PC-3 (cell line): Measurements from ENCODE around the gene PACSIN1.

ENCODE experiments used
- EZH2 ChIP-seq: fragments of 300-600 bp; sonication (generic); IDR thresholded peaks from one replicate; pipeline ENCODE4 v1.6.1; 2017; ENCODE audit warnings: antibody characterized with exemption, mild to moderate bottlenecking, low read length; ENCODE audit not compliant: unreplicated experiment
- TF ChIP-seq, protein P1 (sequence below): fragments of 300-600 bp; sonication (generic); conservative IDR thresholded peaks from 2 replicates; pipeline ENCODE4 v1.5.1; 2017; ENCODE audit warnings: antibody characterized with exemption, low read depth, mild to moderate bottlenecking, low read length

DNA sequence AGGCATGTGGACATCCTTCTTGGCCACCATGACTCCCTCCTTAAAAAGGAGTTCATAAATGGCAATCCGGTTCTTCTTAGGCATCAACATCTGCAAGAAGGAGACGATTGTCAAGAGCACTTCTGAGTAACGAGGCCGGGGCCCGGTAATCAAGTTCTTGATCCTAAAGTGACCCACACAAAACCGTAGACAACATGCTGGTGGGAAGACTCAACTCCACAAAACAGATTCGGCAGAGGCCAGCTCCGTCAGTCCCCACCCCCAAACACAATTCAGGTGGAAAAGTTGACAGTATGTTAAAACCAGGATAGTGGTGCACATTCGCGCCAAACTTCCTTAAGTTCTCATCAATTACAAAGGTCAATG, 40.8 kb upstream of the PACSIN1 start:
- TF ChIP-seq, protein P1, sequence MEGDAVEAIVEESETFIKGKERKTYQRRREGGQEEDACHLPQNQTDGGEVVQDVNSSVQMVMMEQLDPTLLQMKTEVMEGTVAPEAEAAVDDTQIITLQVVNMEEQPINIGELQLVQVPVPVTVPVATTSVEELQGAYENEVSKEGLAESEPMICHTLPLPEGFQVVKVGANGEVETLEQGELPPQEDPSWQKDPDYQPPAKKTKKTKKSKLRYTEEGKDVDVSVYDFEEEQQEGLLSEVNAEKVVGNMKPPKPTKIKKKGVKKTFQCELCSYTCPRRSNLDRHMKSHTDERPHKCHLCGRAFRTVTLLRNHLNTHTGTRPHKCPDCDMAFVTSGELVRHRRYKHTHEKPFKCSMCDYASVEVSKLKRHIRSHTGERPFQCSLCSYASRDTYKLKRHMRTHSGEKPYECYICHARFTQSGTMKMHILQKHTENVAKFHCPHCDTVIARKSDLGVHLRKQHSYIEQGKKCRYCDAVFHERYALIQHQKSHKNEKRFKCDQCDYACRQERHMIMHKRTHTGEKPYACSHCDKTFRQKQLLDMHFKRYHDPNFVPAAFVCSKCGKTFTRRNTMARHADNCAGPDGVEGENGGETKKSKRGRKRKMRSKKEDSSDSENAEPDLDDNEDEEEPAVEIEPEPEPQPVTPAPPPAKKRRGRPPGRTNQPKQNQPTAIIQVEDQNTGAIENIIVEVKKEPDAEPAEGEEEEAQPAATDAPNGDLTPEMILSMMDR = no peak
- TF ChIP-seq EZH2 = no peak
